HEK293 (cell line): ENCODE results near the gene LNP1.

Experiments used
- CTCF ChIA-PET: fragments of 350-600 bp; formaldehyde crosslinking; extraction: SDS; loops from one replicate; lab custom pipeline; 2021; ENCODE audit warnings: antibody characterized with exemption; lab: Yijun Ruan, JAX
- POLR2A ChIA-PET: fragments of 300-600 bp; formaldehyde crosslinking; extraction: SDS; loops from one replicate; lab custom pipeline; 2020; ENCODE audit warnings: antibody characterized with exemption, inconsistent platforms; lab: Yijun Ruan, JAX
- H3K27ac ChIP-seq: fragments of 200-500 bp; sonication (Bioruptor generic); 2 replicates; pipeline ENCODE4 v1.5.1; 2014; ENCODE audit warnings: low read depth, low read length, control low read depth, inconsistent platforms; ENCODE audit errors: extremely low read depth
- H3K36me3 ChIP-seq, 2 experiments: fragments of 200-500 bp in 1 of 2; sonication (Bioruptor generic) in 1 of 2; 1 replicate in 1 of 2; 2 replicates in 1 of 2; pipeline ENCODE4 v1.5.1; 2014 to 2017; ENCODE audit warnings: inconsistent platforms in 2 of 2, low read length in 2 of 2; ENCODE audit not compliant: control insufficient read depth in 2 of 2, insufficient read depth in 1 of 2
- H3K4me1 ChIP-seq: fragments of 200-500 bp; sonication (Bioruptor generic); 2 replicates; pipeline ENCODE4 v1.5.1; 2014; ENCODE audit warnings: mild to moderate bottlenecking, low read length, inconsistent platforms; ENCODE audit not compliant: control insufficient read depth, insufficient read depth
- H3K4me3 ChIP-seq: 2 replicates; pipeline ENCODE4 v1.5.1; 2011; ENCODE audit warnings: low read depth, mild to moderate bottlenecking, control low read depth, low read length, moderate library complexity
- H3K9me3 ChIP-seq: fragments of 200-500 bp; sonication (Bioruptor generic); 2 replicates; pipeline ENCODE4 v1.5.1; 2014; ENCODE audit warnings: low read depth, low read length, inconsistent platforms; ENCODE audit not compliant: control insufficient read depth, insufficient read depth
- BCL11A ChIP-seq: fragments of 450-650 bp; formaldehyde crosslinking; IDR thresholded peaks from 2 replicates; pipeline ENCODE4 v1.5.1; 2016; ENCODE audit warnings: low read depth, missing biosample characterization, missing genetic modification characterization
- PRDM6 ChIP-seq: fragments of 450-650 bp; formaldehyde crosslinking; IDR thresholded peaks from 2 replicates; pipeline ENCODE4 v1.5.1; 2017; ENCODE audit warnings: missing biosample characterization, missing genetic modification characterization
- SETDB1 ChIP-seq: IDR thresholded peaks from one replicate; pipeline ENCODE4 v1.6.1; 2017; ENCODE audit warnings: mild to moderate bottlenecking, low read length, moderate library complexity, mixed read lengths; ENCODE audit not compliant: insufficient read length
- ZBTB49 ChIP-seq: fragments of 450-650 bp; formaldehyde crosslinking; IDR thresholded peaks from 2 replicates; pipeline ENCODE4 v1.5.1; 2016; ENCODE audit warnings: missing biosample characterization, missing genetic modification characterization, low read depth
- ZIC2 ChIP-seq: fragments of 450-650 bp; formaldehyde crosslinking; IDR thresholded peaks from 2 replicates; pipeline ENCODE4 v1.5.1; 2016; ENCODE audit warnings: missing biosample characterization, missing genetic modification characterization
- ZNF10 ChIP-seq: fragments of 450-650 bp; formaldehyde crosslinking; IDR thresholded peaks from 2 replicates; pipeline ENCODE4 v1.5.1; 2017; ENCODE audit warnings: missing biosample characterization, missing genetic modification characterization
- ZNF148 ChIP-seq: fragments of 450-650 bp; formaldehyde crosslinking; IDR thresholded peaks from 2 replicates; pipeline ENCODE4 v1.5.0; 2017; ENCODE audit warnings: missing biosample characterization, missing genetic modification characterization, borderline replicate concordance
- ZNF169 ChIP-seq: fragments of 450-650 bp; formaldehyde crosslinking; IDR thresholded peaks from 2 replicates; pipeline ENCODE4 v1.5.1; 2016; ENCODE audit warnings: missing biosample characterization, missing genetic modification characterization
- ZNF248 ChIP-seq: fragments of 450-650 bp; formaldehyde crosslinking; IDR thresholded peaks from 2 replicates; pipeline ENCODE4 v1.5.1; 2017; ENCODE audit warnings: missing biosample characterization, missing genetic modification characterization
- ZNF324 ChIP-seq: fragments of 450-650 bp; formaldehyde crosslinking; IDR thresholded peaks from 2 replicates; pipeline ENCODE4 v1.5.1; 2016; ENCODE audit warnings: missing biosample characterization, missing genetic modification characterization
- ZNF548 ChIP-seq: fragments of 450-650 bp; formaldehyde crosslinking; IDR thresholded peaks from 2 replicates; pipeline ENCODE4 v1.5.1; 2016; ENCODE audit warnings: missing biosample characterization, missing genetic modification characterization
- ZNF623 ChIP-seq: fragments of 450-650 bp; formaldehyde crosslinking; IDR thresholded peaks from 2 replicates; pipeline ENCODE4 v1.5.1; 2016; ENCODE audit warnings: missing biosample characterization, missing genetic modification characterization
- ZNF677 ChIP-seq: fragments of 450-650 bp; IDR thresholded peaks from 2 replicates; pipeline ENCODE4 v1.5.0; 2018; ENCODE audit warnings: missing biosample characterization, mild to moderate bottlenecking, missing genetic modification characterization, moderate library complexity
- ZNF747 ChIP-seq: fragments of 450-650 bp; formaldehyde crosslinking; IDR thresholded peaks from 2 replicates; pipeline ENCODE4 v1.5.1; 2016; ENCODE audit warnings: missing biosample characterization, missing genetic modification characterization
- ZSCAN4 ChIP-seq: fragments of 450-650 bp; formaldehyde crosslinking; IDR thresholded peaks from 2 replicates; pipeline ENCODE4 v1.5.1; 2017; ENCODE audit warnings: missing biosample characterization, missing genetic modification characterization
- ZSCAN5A ChIP-seq: fragments of 450-650 bp; formaldehyde crosslinking; IDR thresholded peaks from 2 replicates; pipeline ENCODE4 v1.5.1; 2016; ENCODE audit warnings: missing biosample characterization, missing genetic modification characterization
- TF ChIP-seq, protein P1 (sequence below): IDR thresholded peaks from 2 replicates; pipeline ENCODE4 v1.6.1; 2011; ENCODE audit warnings: mild to moderate bottlenecking, low read depth, low read length, borderline replicate concordance

Gene LNP1

DNA sequence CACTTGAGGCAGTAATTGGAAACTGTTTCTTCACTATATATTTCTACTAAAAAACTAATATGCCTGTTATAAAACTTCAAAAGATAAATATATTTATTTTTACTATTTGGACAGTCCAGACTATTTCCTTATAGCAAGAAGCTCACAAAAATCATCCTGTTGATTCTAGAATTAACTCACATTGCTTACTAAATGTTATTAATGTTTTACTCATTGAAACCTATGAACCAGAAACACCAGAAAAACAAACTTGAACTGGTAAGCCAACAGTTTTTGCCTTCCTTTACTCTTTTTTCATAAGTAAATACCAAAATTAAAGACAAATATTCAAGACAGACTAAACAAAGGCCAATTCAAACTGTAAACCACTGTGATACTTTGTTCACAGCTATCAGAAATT lies 26.8 kb upstream of the LNP1 start:
- CTCF ChIA-PET: interaction anchor here (0.7 kb wide), 1 partner anchor 30 kb away, joined by 3 read pairs; no protein-coding TSS in a partner anchor
- Histone ChIP-seq H3K4me1 (no peaks in the 10 kb centered on the region), H3K4me3 (no peak overlapping the region)
- TF ChIP-seq ZNF10: no peak
- no peak for TF ChIP-seq ZSCAN4 (tag by site-specific recombination)
- TF ChIP-seq ZBTB49 (tag by site-specific recombination): no peak
- no peak for TF ChIP-seq ZNF623 (tag by site-specific recombination)
- no peak for TF ChIP-seq SETDB1
- TF ChIP-seq ZNF677 (tag by site-specific recombination): no peak
- TF ChIP-seq BCL11A: no peak
- TF ChIP-seq ZNF747: no peak
- TF ChIP-seq, protein P1, sequence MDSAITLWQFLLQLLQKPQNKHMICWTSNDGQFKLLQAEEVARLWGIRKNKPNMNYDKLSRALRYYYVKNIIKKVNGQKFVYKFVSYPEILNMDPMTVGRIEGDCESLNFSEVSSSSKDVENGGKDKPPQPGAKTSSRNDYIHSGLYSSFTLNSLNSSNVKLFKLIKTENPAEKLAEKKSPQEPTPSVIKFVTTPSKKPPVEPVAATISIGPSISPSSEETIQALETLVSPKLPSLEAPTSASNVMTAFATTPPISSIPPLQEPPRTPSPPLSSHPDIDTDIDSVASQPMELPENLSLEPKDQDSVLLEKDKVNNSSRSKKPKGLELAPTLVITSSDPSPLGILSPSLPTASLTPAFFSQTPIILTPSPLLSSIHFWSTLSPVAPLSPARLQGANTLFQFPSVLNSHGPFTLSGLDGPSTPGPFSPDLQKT: no peak
- no peak for TF ChIP-seq ZNF148 (tag by site-specific recombination)
- TF ChIP-seq ZNF548 (tag by site-specific recombination): no peak
- no peak for TF ChIP-seq ZIC2
- TF ChIP-seq ZNF169 (tag by site-specific recombination): no peak
- TF ChIP-seq ZSCAN5A (tag by site-specific recombination): no peak
- TF ChIP-seq, all 188 proteins: peak for 0
- POLR2A ChIA-PET: no interaction called here
- H3K36me3 ChIP-seq: peaks cover 21 to 79% of the 10 kb centered on the region in 2 experiments
- no peak overlapping the region for H3K27ac ChIP-seq
- H3K9me3 ChIP-seq: no peaks in the 10 kb centered on the region

GRCh38 chr3:100376301-100376700 lies 25.0 kb upstream of the LNP1 start:
- Histone ChIP-seq H3K9me3 (no peaks in the 10 kb centered on the region), H3K27ac (no peak overlapping the region), H3K4me3 (no peak overlapping the region), H3K36me3 (peaks cover 17 to 84% of the 10 kb centered on the region in 2 experiments), H3K4me1 (no peaks in the 10 kb centered on the region)
- ChIA-PET CTCF (no interaction called here), POLR2A (no interaction called here)
- no peak for TF ChIP-seq ZNF324
- TF ChIP-seq PRDM6 (tag by site-specific recombination): no peak
- TF ChIP-seq, protein P1: no peak
- TF ChIP-seq ZNF248 (tag by site-specific recombination): no peak
